Activated B cell treated with CpG ODN at 0.5 μM for 24 hours (primary cell): Measurements from ENCODE around the gene EBF4. TPM values are rescaled to one million over a fixed set of nuclear protein-coding genes. Genes with fewer than 3 reads are reported as not detected.

Experiments used
- ATAC-seq: fragments of 200-7000 bp; cut with Tn5 transposase; one replicate; pipeline ENCODE4 v1.10.0; 2021; ENCODE audit warnings: low read depth, mild to moderate bottlenecking, moderate library complexity
- CTCF ChIA-PET: fragments of 350-600 bp; sonication (Branson Sonifier 250); formaldehyde crosslinking; loops from one replicate; lab custom pipeline; 2021; ENCODE audit warnings: antibody characterized with exemption; lab: Charles Lee
- POLR2A ChIA-PET: fragments of 350-600 bp; sonication (Branson Sonifier 250); formaldehyde crosslinking; loops from one replicate; lab custom pipeline; 2021; ENCODE audit warnings: antibody characterized with exemption; lab: Charles Lee
- DNase-seq: peaks from one replicate; pipeline ENCODE4 v3.0.0; 2022
- H3K27ac Mint-ChIP-seq: one replicate; pipeline ENCODE4 v1.8.0; 2020; ENCODE audit warnings: mixed read lengths
- H3K27me3 Mint-ChIP-seq: one replicate; pipeline ENCODE4 v1.8.0; 2021; ENCODE audit warnings: mixed read lengths
- H3K36me3 Mint-ChIP-seq: one replicate; pipeline ENCODE4 v1.8.0; 2021; ENCODE audit warnings: low read depth, mixed read lengths
- H3K4me1 Mint-ChIP-seq: one replicate; pipeline ENCODE4 v1.8.0; 2021; ENCODE audit warnings: mixed read lengths
- H3K4me3 Mint-ChIP-seq: one replicate; pipeline ENCODE4 v1.8.0; 2020; ENCODE audit warnings: mild to moderate bottlenecking, mixed read lengths
- H3K9me3 Mint-ChIP-seq: one replicate; pipeline ENCODE4 v1.8.0; 2020; ENCODE audit warnings: mixed read lengths
- CTCF ChIP-seq: fragments of 200-600 bp; IDR thresholded peaks from one replicate; pipeline ENCODE4 v1.8.0; 2022; ENCODE audit warnings: antibody characterized with exemption, mild to moderate bottlenecking
- intact Hi-C: fragments of 100-400 bp; cut with micrococcal nuclease; formaldehyde crosslinking; loops from one replicate; pipeline ENCODE4 v1.15.1; 2024
- total RNA-seq: library from RNA; stranded (reverse); gene quantifications from 2 replicates; pipeline ENCODE4 v1.2.3, GENCODE V29; 2022

The EBF4 gene
- total RNA-seq, 1 donor from 2014 or later: 2.4 TPM

GRCh38 chr20:2757969-2758368 is 65.4 kb downstream of the EBF4 start:
- H3K36me3 Mint-ChIP-seq: no peaks in the 10 kb centered on the region
- CTCF ChIA-PET: no interaction called here
- DNase-seq (no peak), ATAC-seq (no peak)
- peaks cover 59% of the 10 kb centered on the region for H3K27me3 Mint-ChIP-seq
- H3K27ac Mint-ChIP-seq: no peak overlapping the region
- intact Hi-C loops: loop anchor here (2.0 kb wide), 1 partner anchor 95 kb away; no protein-coding TSS in a partner anchor
- POLR2A ChIA-PET: no interaction called here
- H3K4me3 Mint-ChIP-seq: no peak overlapping the region
- H3K4me1 Mint-ChIP-seq: peaks cover 12% of the 10 kb centered on the region
- no peak for TF ChIP-seq CTCF
- no peaks in the 10 kb centered on the region for H3K9me3 Mint-ChIP-seq

GRCh38 chr20:2759143-2759542 is 66.6 kb downstream of the EBF4 start:
- DNase-seq: no peak
- peaks cover 2% of the 10 kb centered on the region for H3K4me1 Mint-ChIP-seq
- no peak for ATAC-seq
- H3K9me3 Mint-ChIP-seq: no peaks in the 10 kb centered on the region
- peaks cover 50% of the 10 kb centered on the region for H3K27me3 Mint-ChIP-seq
- H3K36me3 Mint-ChIP-seq: no peaks in the 10 kb centered on the region
- TF ChIP-seq CTCF: no peak
- intact Hi-C loops: no loop called here
- ChIA-PET POLR2A (no interaction called here), CTCF (no interaction called here)
- no peak overlapping the region for H3K4me3 Mint-ChIP-seq
- H3K27ac Mint-ChIP-seq: no peak overlapping the region

GRCh38 chr20:2759603-2760296 is 67.2 kb downstream of the EBF4 start:
- H3K9me3 Mint-ChIP-seq: no peaks in the 10 kb centered on the region
- no peak for DNase-seq
- H3K27ac Mint-ChIP-seq: no peak overlapping the region
- H3K36me3 Mint-ChIP-seq: no peaks in the 10 kb centered on the region
- no peaks in the 10 kb centered on the region for H3K4me1 Mint-ChIP-seq
- ChIA-PET POLR2A (no interaction called here), CTCF (no interaction called here)
- peaks cover 44% of the 10 kb centered on the region for H3K27me3 Mint-ChIP-seq
- no peak for ATAC-seq
- H3K4me3 Mint-ChIP-seq: no peak overlapping the region
- TF ChIP-seq CTCF: no peak
- intact Hi-C loops: no loop called here

- CTCF ChIA-PET: no interaction called here
These were observed 67.8 kb downstream of the EBF4 start for GRCh38 chr20:2760297-2760951.

More at GRCh38 chr20:2760297-2760951, 67.8 kb downstream of the EBF4 start:
- H3K4me3 Mint-ChIP-seq: no peak overlapping the region
- TF ChIP-seq CTCF: no peak
- H3K4me1 Mint-ChIP-seq: no peaks in the 10 kb centered on the region
- H3K36me3 Mint-ChIP-seq: no peaks in the 10 kb centered on the region
- DNase-seq (no peak), ATAC-seq (no peak)
- peaks cover 38% of the 10 kb centered on the region for H3K27me3 Mint-ChIP-seq
- POLR2A ChIA-PET: no interaction called here
- intact Hi-C loops: no loop called here
- H3K9me3 Mint-ChIP-seq: no peaks in the 10 kb centered on the region
- no peak overlapping the region for H3K27ac Mint-ChIP-seq
